ENCODE measurements around the gene PTPRJ.

DNA sequence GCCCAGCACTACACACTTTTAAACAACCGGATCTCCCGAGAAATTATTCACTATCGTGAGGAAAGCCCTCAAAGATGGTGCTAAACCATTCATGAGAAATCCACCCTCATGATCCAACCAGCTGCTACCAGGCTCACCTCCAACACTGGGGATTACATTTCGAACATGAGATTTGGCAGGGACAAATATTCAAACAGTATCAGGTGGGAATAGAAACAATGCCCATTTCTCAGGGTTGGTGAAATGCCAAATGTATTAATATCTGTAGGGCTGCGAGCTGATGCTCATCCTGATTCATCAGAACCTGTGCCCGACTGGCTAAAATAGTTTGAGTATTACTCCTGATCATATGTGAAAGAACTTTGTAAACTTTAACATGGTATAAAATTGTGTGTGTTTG, 15.8 kb upstream of the PTPRJ start:
- TF ChIP-seq, protein P1, sequence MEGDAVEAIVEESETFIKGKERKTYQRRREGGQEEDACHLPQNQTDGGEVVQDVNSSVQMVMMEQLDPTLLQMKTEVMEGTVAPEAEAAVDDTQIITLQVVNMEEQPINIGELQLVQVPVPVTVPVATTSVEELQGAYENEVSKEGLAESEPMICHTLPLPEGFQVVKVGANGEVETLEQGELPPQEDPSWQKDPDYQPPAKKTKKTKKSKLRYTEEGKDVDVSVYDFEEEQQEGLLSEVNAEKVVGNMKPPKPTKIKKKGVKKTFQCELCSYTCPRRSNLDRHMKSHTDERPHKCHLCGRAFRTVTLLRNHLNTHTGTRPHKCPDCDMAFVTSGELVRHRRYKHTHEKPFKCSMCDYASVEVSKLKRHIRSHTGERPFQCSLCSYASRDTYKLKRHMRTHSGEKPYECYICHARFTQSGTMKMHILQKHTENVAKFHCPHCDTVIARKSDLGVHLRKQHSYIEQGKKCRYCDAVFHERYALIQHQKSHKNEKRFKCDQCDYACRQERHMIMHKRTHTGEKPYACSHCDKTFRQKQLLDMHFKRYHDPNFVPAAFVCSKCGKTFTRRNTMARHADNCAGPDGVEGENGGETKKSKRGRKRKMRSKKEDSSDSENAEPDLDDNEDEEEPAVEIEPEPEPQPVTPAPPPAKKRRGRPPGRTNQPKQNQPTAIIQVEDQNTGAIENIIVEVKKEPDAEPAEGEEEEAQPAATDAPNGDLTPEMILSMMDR (conservative IDR thresholded peaks at IDR 0.05) = no peak
- no peak for TF ChIP-seq EZH2 (IDR thresholded peaks at IDR 0.05; ENCODE audit: low read depth)

All from PC-9 (cell line).